HG02938 (cell line): ENCODE measurements around the gene POR.
"Not testable (repeated sequence)": the region's sequence is repeated elsewhere in the genome, so short reads cannot be mapped to it uniquely, and the experiment has no call there.

Experiments used
- ATAC-seq: cut with Tn5 transposase; IDR thresholded peaks from one replicate; pipeline ENCODE4 v1.9.1; 2021; ENCODE audit warnings: mild to moderate bottlenecking, moderate library complexity; ENCODE audit not compliant: unreplicated experiment

The POR gene

GRCh38 chr7:76016191-76016947 is 101.4 kb downstream of the POR start:
- ATAC-seq = no peak

DNA sequence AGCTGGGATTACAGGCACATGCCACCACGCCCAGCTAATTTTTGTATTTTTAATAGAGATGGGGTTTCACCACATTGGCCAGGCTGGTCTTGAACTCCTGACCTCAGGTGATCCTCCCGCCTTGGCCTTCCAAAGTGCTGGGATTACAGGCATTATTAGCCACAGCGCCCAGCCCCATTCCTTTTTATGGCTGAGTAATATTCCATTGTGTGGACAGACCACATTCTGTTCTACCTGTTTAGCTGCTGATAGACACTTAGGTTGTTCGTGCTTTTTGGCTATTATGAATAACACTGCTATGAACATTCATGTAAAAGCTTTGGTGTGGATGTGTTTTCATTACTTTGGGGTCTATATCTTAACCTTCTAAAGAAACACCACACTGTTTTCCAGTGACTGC is 103.6 kb downstream of the POR start:
- not testable (repeated sequence) for ATAC-seq

DNA sequence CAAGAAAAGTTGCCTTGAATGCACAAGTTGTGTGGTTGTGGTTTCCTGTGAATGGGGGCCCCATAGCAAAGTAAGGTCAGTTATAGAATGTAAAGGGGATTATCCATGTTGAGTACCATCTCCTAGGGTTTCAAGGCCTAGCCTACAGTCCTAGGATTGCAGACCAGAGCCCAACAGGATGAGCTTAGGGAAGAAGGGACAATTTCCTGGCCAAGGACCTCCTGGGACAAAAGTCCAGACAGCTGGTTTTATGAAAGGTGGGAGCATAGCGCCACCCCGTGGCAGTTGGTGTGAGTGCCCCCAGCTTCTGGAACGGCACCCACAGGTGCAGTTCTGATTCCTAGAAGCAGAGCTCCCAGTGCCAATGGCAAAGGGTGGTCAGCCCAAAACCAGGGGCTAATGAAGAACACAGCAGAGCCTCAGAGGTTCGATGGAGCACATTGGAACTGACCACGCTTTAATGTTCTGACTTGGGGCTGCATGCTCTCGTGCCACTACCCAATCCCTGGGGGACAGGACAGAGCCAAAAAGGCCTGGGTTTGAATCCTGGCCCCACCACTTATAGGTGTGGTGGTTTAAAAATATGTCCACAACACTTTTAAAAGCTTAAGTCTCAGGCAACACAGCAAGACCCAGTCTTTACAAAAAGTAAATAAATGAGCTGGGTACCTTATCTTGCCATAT is 105.2 kb downstream of the POR start:
- no peak for ATAC-seq

DNA sequence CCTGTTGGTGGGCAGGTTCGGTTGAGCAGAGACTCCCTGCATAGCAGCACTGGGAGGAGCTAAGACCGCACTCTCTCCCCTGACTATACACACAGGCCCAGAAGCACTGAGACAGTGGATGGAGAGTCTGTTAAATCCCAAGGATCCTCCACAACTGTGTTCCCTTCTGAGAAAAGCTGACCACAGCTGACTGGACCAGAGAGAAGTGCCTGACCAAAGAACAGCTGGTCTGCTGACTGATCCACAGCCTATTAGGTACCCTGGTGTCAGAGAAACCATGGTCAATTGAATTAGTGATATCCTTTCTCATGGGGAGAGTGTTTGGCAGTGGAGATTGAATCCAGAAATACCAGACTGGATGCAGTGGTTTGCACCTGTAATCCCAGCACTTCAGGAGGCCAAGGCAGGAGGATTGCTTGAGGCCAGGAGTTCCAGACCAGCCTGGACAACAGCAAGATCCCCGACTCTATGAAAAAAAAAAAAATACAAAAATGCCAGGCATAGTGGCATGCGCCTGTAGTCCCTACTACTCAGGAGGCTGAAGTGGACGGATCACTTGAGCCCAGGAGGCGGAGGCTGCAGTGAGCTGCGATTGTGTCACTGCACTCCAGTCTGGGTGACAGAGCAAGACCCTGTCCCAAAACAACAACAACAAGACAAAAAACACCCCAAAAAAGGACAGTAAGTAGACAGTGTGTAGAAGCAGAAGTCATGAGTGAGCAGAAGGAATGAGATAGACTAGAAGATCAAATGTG is 107.2 kb downstream of the POR start:
- ATAC-seq = no peak

- no peak for ATAC-seq
Observed at GRCh38 chr7:76023002-76023401, 108.0 kb downstream of the POR start.

DNA sequence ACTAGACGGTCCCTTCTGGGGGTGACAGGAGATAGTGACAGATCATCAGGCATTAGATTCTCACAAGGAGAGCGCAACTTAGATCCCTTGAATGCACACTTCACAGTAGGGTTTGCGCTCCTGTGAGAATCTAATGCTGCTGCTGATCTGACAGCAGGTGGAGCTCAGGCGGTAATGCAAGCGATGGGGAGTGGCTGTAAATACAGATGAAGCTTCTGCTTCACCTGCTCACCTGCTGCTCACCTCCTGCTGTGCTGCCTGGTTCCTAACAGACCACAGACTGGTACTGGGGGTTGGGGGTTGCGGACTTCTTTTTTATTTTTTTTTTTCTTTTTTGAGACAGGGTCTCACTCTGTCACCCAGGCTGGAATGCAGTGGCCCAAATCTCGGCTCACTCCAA is 114.7 kb downstream of the POR start:
- ATAC-seq = not testable (repeated sequence)

DNA sequence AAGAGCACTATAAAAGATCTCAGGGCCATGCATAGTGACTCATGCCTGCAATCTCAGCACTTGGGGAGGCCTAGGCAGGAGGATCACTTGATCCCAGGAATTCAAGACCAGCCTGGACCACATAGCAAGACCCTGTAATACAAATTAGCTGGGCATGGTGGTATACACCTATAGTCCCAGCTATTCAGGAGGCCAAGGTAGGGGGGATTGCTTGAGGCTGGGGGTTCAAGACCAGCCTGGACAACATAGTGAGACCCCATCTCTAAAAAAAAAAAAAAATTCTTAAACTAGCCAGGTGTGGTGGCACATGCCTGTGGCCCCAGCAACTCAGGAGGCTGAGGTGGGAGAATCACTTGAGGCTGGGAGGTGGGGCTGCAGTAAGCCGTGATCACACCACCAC is 117.0 kb downstream of the POR start:
- no peak for ATAC-seq
